IMR-90 (cell line): ENCODE measurements around the gene ATXN1. TPM values are rescaled to one million over a fixed set of nuclear protein-coding genes. Genes with fewer than 3 reads are reported as not detected.

ENCODE experiments used
- ATAC-seq: fragments of 200-7000 bp; cut with Tn5 transposase; 2 replicates; pipeline ENCODE4 v1.9.1; 2020; ENCODE audit warnings: low read depth, mild to moderate bottlenecking, moderate library complexity
- BruUV-seq: library from RNA; stranded (reverse); fragments of 400-500 nt; replicated peaks from 2 replicates; lab custom pipeline; 2021; lab: Mats Ljungman, UMichigan
- CTCF ChIA-PET: fragments of 300-600 bp; formaldehyde crosslinking; extraction: SDS; loops from one replicate; lab custom pipeline; 2021; ENCODE audit warnings: antibody characterized with exemption; lab: Yijun Ruan, JAX
- POLR2A ChIA-PET: fragments of 300-600 bp; sonication (Branson Sonifier 250); formaldehyde crosslinking; loops from one replicate; lab custom pipeline; 2022; ENCODE audit warnings: antibody characterized with exemption; ENCODE audit not compliant: unreplicated experiment; lab: Charles Lee
- DNase-seq: peaks from one replicate; pipeline ENCODE4 v3.0.0; 2013
- H2AFZ ChIP-seq: replicated peaks from 2 replicates; pipeline ENCODE3; 2013; ENCODE audit warnings: low read length, mild to moderate bottlenecking; ENCODE audit not compliant: poor library complexity
- H2AK5ac ChIP-seq: 2 replicates; pipeline ENCODE4 v1.6.1; 2013; ENCODE audit warnings: low read depth, low read length, inconsistent platforms
- H2AK9ac ChIP-seq: replicated peaks from 2 replicates; pipeline ENCODE3; 2013; ENCODE audit warnings: mild to moderate bottlenecking, low read depth, low read length, moderate library complexity; ENCODE audit not compliant: poor library complexity
- H2BK120ac ChIP-seq: 2 replicates; pipeline ENCODE4 v1.6.1; 2013; ENCODE audit warnings: low read depth, low read length, inconsistent platforms
- H2BK15ac ChIP-seq: 3 replicates; pipeline ENCODE4 v1.6.1; 2013; ENCODE audit warnings: low read depth, low read length, inconsistent platforms
- H2BK20ac ChIP-seq: 2 replicates; pipeline ENCODE4 v1.6.1; 2013; ENCODE audit warnings: low read depth, mild to moderate bottlenecking, inconsistent platforms, low read length, moderate library complexity
- H2BK5ac ChIP-seq: 2 replicates; pipeline ENCODE4 v1.6.1; 2013; ENCODE audit warnings: mild to moderate bottlenecking, low read depth, low read length, inconsistent platforms; ENCODE audit not compliant: poor library complexity, severe bottlenecking
- H3K14ac ChIP-seq: replicated peaks from 2 replicates; pipeline ENCODE4 v1.6.1; 2013; ENCODE audit warnings: low read depth, low read length, inconsistent platforms
- H3K18ac ChIP-seq: 2 replicates; pipeline ENCODE4 v1.6.1; 2013; ENCODE audit warnings: low read depth, low read length, control low read depth
- H3K23ac ChIP-seq: 2 replicates; pipeline ENCODE4 v1.6.1; 2013; ENCODE audit warnings: low read depth, low read length, inconsistent platforms
- H3K27ac ChIP-seq: 2 replicates; pipeline ENCODE4 v1.5.1; 2013; ENCODE audit warnings: mild to moderate bottlenecking, control low read depth, low read length; ENCODE audit not compliant: insufficient read depth
- H3K27me3 ChIP-seq: 2 replicates; pipeline ENCODE4 v1.6.1; 2013; ENCODE audit warnings: low read length; ENCODE audit not compliant: control insufficient read depth, insufficient read depth
- H3K36me3 ChIP-seq: 2 replicates; pipeline ENCODE4 v1.6.1; 2013; ENCODE audit warnings: low read length, mixed read lengths; ENCODE audit not compliant: control insufficient read depth, insufficient read depth
- H3K4ac ChIP-seq: 2 replicates; pipeline ENCODE4 v1.6.1; 2013; ENCODE audit warnings: low read depth, low read length, inconsistent platforms
- H3K4me1 ChIP-seq: 2 replicates; pipeline ENCODE4 v1.6.1; 2013; ENCODE audit warnings: low read length, mixed read lengths; ENCODE audit not compliant: control insufficient read depth, insufficient read depth
- H3K4me2 ChIP-seq: 2 replicates; pipeline ENCODE4 v1.6.1; 2013; ENCODE audit warnings: low read depth, mild to moderate bottlenecking, control low read depth, low read length, moderate library complexity
- H3K4me3 ChIP-seq: 2 replicates; pipeline ENCODE4 v1.5.1; 2013; ENCODE audit warnings: low read depth, mild to moderate bottlenecking, control low read depth, low read length, moderate library complexity; ENCODE audit not compliant: insufficient read depth
- H3K56ac ChIP-seq: 2 replicates; pipeline ENCODE4 v1.6.1; 2013; ENCODE audit warnings: low read length, inconsistent platforms; ENCODE audit not compliant: insufficient read depth; ENCODE audit errors: extremely low read depth
- H3K79me1 ChIP-seq, 2 experiments: 2 replicates each; pipeline ENCODE4 v1.6.1; 2013; ENCODE audit warnings: low read length in 2 of 2, inconsistent platforms in 1 of 2, low read depth in 1 of 2
- H3K9ac ChIP-seq: 2 replicates; pipeline ENCODE4 v1.6.1; 2013; ENCODE audit warnings: low read depth, low read length, control low read depth
- H3K9me1 ChIP-seq: 2 replicates; pipeline ENCODE4 v1.6.1; 2013; ENCODE audit warnings: low read length, inconsistent platforms; ENCODE audit not compliant: insufficient read depth
- H3K9me3 ChIP-seq: 2 replicates; pipeline ENCODE4 v1.6.1; 2013; ENCODE audit warnings: low read length; ENCODE audit not compliant: control insufficient read depth, insufficient read depth
- H4K20me1 ChIP-seq: 2 replicates; pipeline ENCODE4 v1.6.1; 2013; ENCODE audit warnings: low read length, inconsistent platforms; ENCODE audit not compliant: insufficient read depth
- H4K5ac ChIP-seq: 2 replicates; pipeline ENCODE4 v1.6.1; 2013; ENCODE audit warnings: mild to moderate bottlenecking, low read depth, low read length, control low read depth
- H4K8ac ChIP-seq, 2 experiments: 2 replicates each; pipeline ENCODE4 v1.6.1; 2013; ENCODE audit warnings: low read depth in 2 of 2, low read length in 2 of 2, control low read depth in 1 of 2, inconsistent platforms in 1 of 2
- H4K91ac ChIP-seq: 2 replicates; pipeline ENCODE4 v1.6.1; 2013; ENCODE audit warnings: low read depth, low read length, inconsistent platforms; ENCODE audit not compliant: insufficient read depth
- CHD1 ChIP-seq: IDR thresholded peaks from 2 replicates; pipeline ENCODE4 v1.6.1; 2012; ENCODE audit warnings: low read depth, low read length, improper control_type of control experiment
- NFE2L2 ChIP-seq: fragments of 150-350 bp; IDR thresholded peaks from 2 replicates; pipeline ENCODE4 v1.6.1; 2016; ENCODE audit warnings: low read depth, mild to moderate bottlenecking, low read length
- RAD21 ChIP-seq: IDR thresholded peaks from 2 replicates; pipeline ENCODE4 v1.6.1; 2012; ENCODE audit warnings: low read length, improper control_type of control experiment
- RCOR1 ChIP-seq: IDR thresholded peaks from 2 replicates; pipeline ENCODE4 v1.6.1; 2012; ENCODE audit warnings: mild to moderate bottlenecking, low read length, improper control_type of control experiment; ENCODE audit not compliant: insufficient replicate concordance
- RFX5 ChIP-seq: IDR thresholded peaks from 2 replicates; pipeline ENCODE4 v1.8.0; 2012; ENCODE audit warnings: low read depth, mild to moderate bottlenecking, low read length, moderate library complexity
- WGBS, 2 experiments: methylation state at CpG; one replicate each; pipeline versions ENCODE4 v1.1.5 to v1.1.7; 2013; ENCODE audit warnings: missing lambda C conversion rate in 2 of 2; ENCODE audit not compliant: insufficient read length in 1 of 2; ENCODE audit errors: extremely low coverage in 2 of 2; 5-methylcytosine and 5-hydroxymethylcytosine counted together
- dilution Hi-C: fragments of 300-500 bp; cut with HindIII; formaldehyde crosslinking; loops from one replicate; pipeline ENCODE4 v1.14.3; 2018; ENCODE audit warnings: low sequenced_read_pairs; ENCODE audit not compliant: unreplicated experiment
- in situ Hi-C: fragments of 300-500 bp; cut with MboI; formaldehyde crosslinking; loops from 3 replicates; pipeline ENCODE4 v1.14.3; 2019; ENCODE audit warnings: low sequenced_read_pairs, inconsistent platforms, mixed read lengths
- intact Hi-C: fragments of 100-400 bp; cut with micrococcal nuclease; formaldehyde crosslinking; loops from 2 replicates; pipeline ENCODE4 v1.10.0; 2022
- polyA plus RNA-seq, 3 experiments: library from polyadenylated mRNA; depleted of rRNA; stranded (reverse); fragments of >200 nt; gene quantifications; 2 replicates each; pipeline ENCODE4 v1.2.3, GENCODE V29; 2012; ENCODE audit warnings: low replicate concordance in 1 of 3
- total RNA-seq: library from RNA; depleted of rRNA; stranded (reverse); fragments of >200 nt; gene quantifications from 2 replicates; pipeline ENCODE4 v1.2.3, GENCODE V29; 2012
- TF ChIP-seq, protein P1 (sequence below): fragments of 150-350 bp; IDR thresholded peaks from 2 replicates; pipeline ENCODE4 v1.6.1; 2017; ENCODE audit warnings: mild to moderate bottlenecking, antibody characterized with exemption, low read length, low read depth
- TF ChIP-seq, protein P2 (sequence below): fragments of 150-350 bp; IDR thresholded peaks from 2 replicates; pipeline ENCODE4 v1.6.1; 2016; ENCODE audit warnings: low read depth, mild to moderate bottlenecking, low read length, moderate library complexity, borderline replicate concordance

ATXN1 gene
- total and polyA plus RNA-seq, 2 of the 4 experiments (the other 2 are of a cell fraction): 7.3 to 11.1 TPM

GRCh38 chr6:16539086-16539931 lies 222.0 kb downstream of the ATXN1 start:
- H2BK120ac ChIP-seq: no peak overlapping the region
- no peak overlapping the region for H3K18ac ChIP-seq
- H4K8ac ChIP-seq: no peak overlapping the region
- H3K9ac ChIP-seq: no peak overlapping the region
- ATAC-seq (no peak), DNase-seq (no peak)
- H3K23ac ChIP-seq: no peak overlapping the region
- H3K56ac ChIP-seq: no peak overlapping the region
- peaks cover 9% of the 10 kb centered on the region in 2 experiments; a peak in 3 of 4 replicates for H3K79me1 ChIP-seq
- H3K4ac ChIP-seq: no peak overlapping the region
- H3K4me3 ChIP-seq: no peak overlapping the region
- no peak overlapping the region for H4K5ac ChIP-seq
- peaks cover 2% of the 10 kb centered on the region for H3K36me3 ChIP-seq
- H3K27ac ChIP-seq: no peak overlapping the region
- no TSS peak for BruUV-seq
- intact Hi-C loops (no loop called here), dilution Hi-C loops (no loop called here), in situ Hi-C loops (no loop called here)
- no peaks in the 10 kb centered on the region for H3K9me3 ChIP-seq
- H2BK20ac ChIP-seq: no peak overlapping the region
- peaks cover 7% of the 10 kb centered on the region; the same call in 1 of the 2 replicates for H3K9me1 ChIP-seq
- H4K20me1 ChIP-seq: peaks cover 3% of the 10 kb centered on the region; the same call in 1 of the 2 replicates
- H2BK15ac ChIP-seq: no peak overlapping the region
- no peak overlapping the region for H2AK9ac ChIP-seq
- no peak overlapping the region for H3K4me2 ChIP-seq
- no peaks in the 10 kb centered on the region for H3K27me3 ChIP-seq
- no peak overlapping the region for H2AFZ ChIP-seq
- no peak overlapping the region for H3K14ac ChIP-seq
- POLR2A ChIA-PET: interaction anchor here (0.6 kb wide), 1 partner anchor 9 kb away, joined by 6 read pairs; no protein-coding TSS in a partner anchor
- no peak overlapping the region for H2AK5ac ChIP-seq
- H2BK5ac ChIP-seq: no peak overlapping the region
- 100% methylated on average over 2 of the region's 8 CpGs; no CpG with 5 or more reads in 1 of the 2 experiments for WGBS, 2 experiments
- H4K91ac ChIP-seq: no peak overlapping the region
- H3K4me1 ChIP-seq: no peaks in the 10 kb centered on the region
- CTCF ChIA-PET: no interaction called here
- TF ChIP-seq CHD1: no peak
- TF ChIP-seq, protein P1, sequence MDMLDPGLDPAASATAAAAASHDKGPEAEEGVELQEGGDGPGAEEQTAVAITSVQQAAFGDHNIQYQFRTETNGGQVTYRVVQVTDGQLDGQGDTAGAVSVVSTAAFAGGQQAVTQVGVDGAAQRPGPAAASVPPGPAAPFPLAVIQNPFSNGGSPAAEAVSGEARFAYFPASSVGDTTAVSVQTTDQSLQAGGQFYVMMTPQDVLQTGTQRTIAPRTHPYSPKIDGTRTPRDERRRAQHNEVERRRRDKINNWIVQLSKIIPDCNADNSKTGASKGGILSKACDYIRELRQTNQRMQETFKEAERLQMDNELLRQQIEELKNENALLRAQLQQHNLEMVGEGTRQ: no peak
- no peak for TF ChIP-seq RCOR1
- no peak for TF ChIP-seq NFE2L2
- no peak for TF ChIP-seq RAD21
- TF ChIP-seq, protein P2, sequence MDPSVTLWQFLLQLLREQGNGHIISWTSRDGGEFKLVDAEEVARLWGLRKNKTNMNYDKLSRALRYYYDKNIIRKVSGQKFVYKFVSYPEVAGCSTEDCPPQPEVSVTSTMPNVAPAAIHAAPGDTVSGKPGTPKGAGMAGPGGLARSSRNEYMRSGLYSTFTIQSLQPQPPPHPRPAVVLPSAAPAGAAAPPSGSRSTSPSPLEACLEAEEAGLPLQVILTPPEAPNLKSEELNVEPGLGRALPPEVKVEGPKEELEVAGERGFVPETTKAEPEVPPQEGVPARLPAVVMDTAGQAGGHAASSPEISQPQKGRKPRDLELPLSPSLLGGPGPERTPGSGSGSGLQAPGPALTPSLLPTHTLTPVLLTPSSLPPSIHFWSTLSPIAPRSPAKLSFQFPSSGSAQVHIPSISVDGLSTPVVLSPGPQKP: no peak
- no peak for TF ChIP-seq RFX5
